Thyroid gland (tissue), 4 donors: ENCODE results near the gene ADH1B. TPM values are rescaled to one million over a fixed set of nuclear protein-coding genes. Genes with fewer than 3 reads are reported as not detected.

Experiments
- DNase-seq, 2 donors: peaks; one replicate each; pipeline ENCODE4 v3.0.0-alpha.2; 2019
- H3K27ac ChIP-seq, 3 donors: fragments of 200-600 bp; sonication (generic); 1 replicate in 2 of 3; 2 replicates in 1 of 3; pipeline ENCODE4 v1.5.1; 2016 to 2019; ENCODE audit warnings: mild to moderate bottlenecking in 1 of 3, moderate library complexity in 1 of 3
- H3K27me3 ChIP-seq: fragments of 200-600 bp; sonication (generic); one replicate; pipeline ENCODE4 v1.5.1; 2019
- H3K36me3 ChIP-seq, 2 donors: fragments of 200-600 bp; sonication (generic); one replicate each; pipeline ENCODE4 v1.5.1; 2016 to 2019
- H3K4me1 ChIP-seq, 2 donors: fragments of 200-600 bp; sonication (generic); one replicate each; pipeline ENCODE4 v1.5.1; 2017 to 2019
- H3K4me3 ChIP-seq, 3 donors: fragments of 200-600 bp; sonication (generic); replicated peaks in 1 of 3; 1 replicate in 2 of 3; 2 replicates in 1 of 3; pipeline ENCODE4 v1.5.1; 2016; ENCODE audit warnings: mild to moderate bottlenecking in 1 of 3
- H3K9me3 ChIP-seq: fragments of 200-600 bp; sonication (generic); one replicate; pipeline ENCODE4 v1.5.1; 2017
- CTCF ChIP-seq, 6 experiments: fragments of 200-600 bp in 3 of 6; fragments of 450-650 bp in 3 of 6; sonication (generic) in 3 of 6; IDR thresholded peaks; one replicate each; pipeline ENCODE4 v1.5.1; 2016 to 2019; ENCODE audit warnings: antibody characterized with exemption in 6 of 6, mild to moderate bottlenecking in 2 of 6, inconsistent platforms in 1 of 6, moderate library complexity in 1 of 6
- POLR2A ChIP-seq, 2 donors: fragments of 450-650 bp; IDR thresholded peaks; one replicate each; pipeline ENCODE4 v1.6.1; 2017; ENCODE audit warnings: antibody characterized with exemption in 2 of 2, mild to moderate bottlenecking in 2 of 2, moderate library complexity in 1 of 2
- intact Hi-C: fragments of 100-400 bp; cut with DNase I; formaldehyde crosslinking; loops from one replicate; pipeline ENCODE4 v1.15.1; 2023
- total RNA-seq, 4 donors: library from RNA; depleted of rRNA; stranded (reverse); fragments of >200 nt; gene quantifications; one replicate each; pipeline ENCODE4 v1.2.3, GENCODE V29; 2016

Gene ADH1B
- total RNA-seq, 4 donors from 2014 or later, result 156 to 898 (median 224) TPM

- no peak overlapping the region for H3K4me3 ChIP-seq
- H3K27me3 ChIP-seq, result no peaks in the 10 kb centered on the region
- DNase-seq, result no peak
- H3K9me3 ChIP-seq, result no peaks in the 10 kb centered on the region
- no peak overlapping the region for H3K27ac ChIP-seq
- TF ChIP-seq POLR2A (IDR thresholded peaks at IDR 0.05), result no peak
- no peak for TF ChIP-seq CTCF (IDR thresholded peaks at IDR 0.05)
- no peaks in the 10 kb centered on the region for H3K4me1 ChIP-seq
- intact Hi-C loops, result no loop called here
- no peaks in the 10 kb centered on the region for H3K36me3 ChIP-seq
Measured at GRCh38 chr4:99264927-99265326, 56.3 kb downstream of the ADH1B start.

Other genes starting within 250 kb of the ADH1B start
- 100 to 1,000 TPM; 101 to 162 (median 117) TPM for gene ADH5, start 232.6 kb downstream of the ADH1B start, total RNA-seq
- 10 to 100 TPM in 1 of 4 donors, 1 to 10 TPM in 3; 1.4 to 10.9 (median 1.9) TPM for gene ADH4, start 177.1 kb downstream of the ADH1B start, total RNA-seq
- gene ADH6, start 102.2 kb downstream of the ADH1B start, total RNA-seq, result under 1 TPM in 1 of 4 donors, not detected in 3; 0.13 TPM
- under 1 TPM in 1 of 4 donors, not detected in 3; 0.27 TPM for gene ADH1A, start 30.4 kb downstream of the ADH1B start, total RNA-seq
- gene ADH1C, start 31.3 kb upstream of the ADH1B start, total RNA-seq, result 10 to 100 TPM in 2 of 4 donors, 1 to 10 TPM in 2; 1.6 to 18.0 (median 9.6) TPM
- not detected for gene ADH7, start 113.9 kb upstream of the ADH1B start, total RNA-seq
- not detected for gene C4orf17, start 189.6 kb upstream of the ADH1B start, total RNA-seq
- gene TRMT10A, start 242.6 kb upstream of the ADH1B start, total RNA-seq, result 10 to 100 TPM in 1 of 4 donors, 1 to 10 TPM in 3; 4.6 to 12.5 (median 6.8) TPM